ENCODE results near the gene CACNA1A.

DNA sequence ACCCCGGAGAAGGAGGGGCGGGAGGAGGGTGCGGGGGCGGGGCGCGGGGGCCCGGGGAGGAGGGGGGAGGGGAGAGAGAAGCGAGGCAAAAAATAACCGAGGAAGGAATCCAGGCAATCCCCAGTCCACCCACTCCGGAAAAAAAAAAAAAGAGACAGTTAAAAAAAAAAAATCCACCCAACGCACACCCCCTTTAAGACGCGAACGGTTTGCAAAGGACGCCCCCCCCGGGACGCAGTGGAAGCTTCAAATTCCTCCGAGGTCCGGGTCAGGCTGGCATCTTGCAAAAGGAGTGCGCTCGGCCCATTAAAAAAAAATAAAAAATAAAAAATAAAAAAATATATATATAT, at the start of gene CACNA1A:
- TF ChIP-seq, protein P1, sequence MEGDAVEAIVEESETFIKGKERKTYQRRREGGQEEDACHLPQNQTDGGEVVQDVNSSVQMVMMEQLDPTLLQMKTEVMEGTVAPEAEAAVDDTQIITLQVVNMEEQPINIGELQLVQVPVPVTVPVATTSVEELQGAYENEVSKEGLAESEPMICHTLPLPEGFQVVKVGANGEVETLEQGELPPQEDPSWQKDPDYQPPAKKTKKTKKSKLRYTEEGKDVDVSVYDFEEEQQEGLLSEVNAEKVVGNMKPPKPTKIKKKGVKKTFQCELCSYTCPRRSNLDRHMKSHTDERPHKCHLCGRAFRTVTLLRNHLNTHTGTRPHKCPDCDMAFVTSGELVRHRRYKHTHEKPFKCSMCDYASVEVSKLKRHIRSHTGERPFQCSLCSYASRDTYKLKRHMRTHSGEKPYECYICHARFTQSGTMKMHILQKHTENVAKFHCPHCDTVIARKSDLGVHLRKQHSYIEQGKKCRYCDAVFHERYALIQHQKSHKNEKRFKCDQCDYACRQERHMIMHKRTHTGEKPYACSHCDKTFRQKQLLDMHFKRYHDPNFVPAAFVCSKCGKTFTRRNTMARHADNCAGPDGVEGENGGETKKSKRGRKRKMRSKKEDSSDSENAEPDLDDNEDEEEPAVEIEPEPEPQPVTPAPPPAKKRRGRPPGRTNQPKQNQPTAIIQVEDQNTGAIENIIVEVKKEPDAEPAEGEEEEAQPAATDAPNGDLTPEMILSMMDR (tag by site-specific recombination; IDR thresholded peaks at IDR 0.05), result no peak
- no peak for TF ChIP-seq HOXA7 (CRISPR knock-in tag; IDR thresholded peaks at IDR 0.05; ENCODE audit: borderline replicate concordance)
- no peak for TF ChIP-seq ZNF10 (tag by site-specific recombination; IDR thresholded peaks at IDR 0.05)
- TF ChIP-seq ZBTB20 (tag by site-specific recombination; IDR thresholded peaks at IDR 0.05), result no peak
- TF ChIP-seq ZNF266 (tag by site-specific recombination; IDR thresholded peaks at IDR 0.05; ENCODE audit: low read depth), result no peak

Data from HEK293 (cell line).